Measurements from ENCODE around the gene MICAL2.

The MICAL2 gene

GRCh38 chr11:12174477-12175143 lies 64.2 kb downstream of the MICAL2 start:
- TF ChIP-seq CTCF (conservative IDR thresholded peaks at IDR 0.05): no peak
- H3K27ac ChIP-seq: no peak overlapping the region

GRCh38 chr11:12175694-12176241 lies 65.4 kb downstream of the MICAL2 start:
- H3K27ac ChIP-seq: no peak overlapping the region
- TF ChIP-seq CTCF (conservative IDR thresholded peaks at IDR 0.05): no peak

- no peak for TF ChIP-seq CTCF (conservative IDR thresholded peaks at IDR 0.05)
- H3K27ac ChIP-seq: no peak overlapping the region
Measured at GRCh38 chr11:12176410-12176809, 66.0 kb downstream of the MICAL2 start.

- no peak for TF ChIP-seq CTCF (conservative IDR thresholded peaks at IDR 0.05)
Measured at GRCh38 chr11:12177739-12178338, 67.4 kb downstream of the MICAL2 start.

GRCh38 chr11:12179019-12179418 lies 68.6 kb downstream of the MICAL2 start:
- TF ChIP-seq CTCF (conservative IDR thresholded peaks at IDR 0.05): no peak
- H3K27ac ChIP-seq: no peak overlapping the region

More at GRCh38 chr11:12177739-12178338, 67.4 kb downstream of the MICAL2 start:
- no peak overlapping the region for H3K27ac ChIP-seq

GRCh38 chr11:12179531-12179930 lies 69.1 kb downstream of the MICAL2 start:
- TF ChIP-seq CTCF (conservative IDR thresholded peaks at IDR 0.05): no peak
- no peak overlapping the region for H3K27ac ChIP-seq

- no peak overlapping the region for H3K27ac ChIP-seq
- no peak for TF ChIP-seq CTCF (conservative IDR thresholded peaks at IDR 0.05)
Measured at GRCh38 chr11:12180257-12181205, 70.1 kb downstream of the MICAL2 start.

Data from VCaP (cell line).